ENCODE measurements around the gene MACO1. TPM values are rescaled to one million over a fixed set of nuclear protein-coding genes. Genes with fewer than 3 reads are reported as not detected.
A peak's percentile ranks its signal among the peaks of the same experiment; 100 is the strongest.

MACO1 gene
- total and polyA plus RNA-seq, 4 donors: 7.9 to 20.7 (median 13.6) TPM

GRCh38 chr1:25545767-25546166 is 115.1 kb downstream of the MACO1 start:
- 79 to 85% methylated on average over 3 of the region's 3 CpGs for WGBS, 2 donors
- H3K27ac ChIP-seq (ENCODE audit: low read depth in 1 of 2, low read length in 1 of 2): no peak overlapping the region
- H3K4me3 ChIP-seq: no peak overlapping the region
- peaks cover 5 to 29% (median 15%) of the 10 kb centered on the region in 5 donors for H3K4me1 ChIP-seq (ENCODE audit: control insufficient read depth in 5 of 5, insufficient read depth in 5 of 5, low read length in 5 of 5)
- H3K9ac ChIP-seq (ENCODE audit: insufficient read depth in 1 of 2, low read length in 2 of 2): no peak overlapping the region
- no peaks in the 10 kb centered on the region for H3K27me3 ChIP-seq (ENCODE audit: control insufficient read depth in 3 of 3, insufficient read depth in 3 of 3, low read length in 2 of 3)
- ATAC-seq (ENCODE audit: insufficient read depth, low FRiP score) (no peak), DNase-seq (no peak)
- H3K36me3 ChIP-seq (ENCODE audit: control insufficient read depth in 4 of 4, insufficient read depth in 4 of 4, low read length in 4 of 4): no peaks in the 10 kb centered on the region
- no peak for TF ChIP-seq CTCF (IDR thresholded peaks at IDR 0.05; ENCODE audit: control extremely low read depth, extremely low read depth)
- H3K9me3 ChIP-seq (ENCODE audit: control insufficient read depth in 4 of 4, insufficient read depth in 3 of 4, low read length in 3 of 4): no peaks in the 10 kb centered on the region

GRCh38 chr1:25546193-25546592 is 115.5 kb downstream of the MACO1 start:
- TF ChIP-seq CTCF (IDR thresholded peaks at IDR 0.05; ENCODE audit: control extremely low read depth, extremely low read depth): no peak

DNA sequence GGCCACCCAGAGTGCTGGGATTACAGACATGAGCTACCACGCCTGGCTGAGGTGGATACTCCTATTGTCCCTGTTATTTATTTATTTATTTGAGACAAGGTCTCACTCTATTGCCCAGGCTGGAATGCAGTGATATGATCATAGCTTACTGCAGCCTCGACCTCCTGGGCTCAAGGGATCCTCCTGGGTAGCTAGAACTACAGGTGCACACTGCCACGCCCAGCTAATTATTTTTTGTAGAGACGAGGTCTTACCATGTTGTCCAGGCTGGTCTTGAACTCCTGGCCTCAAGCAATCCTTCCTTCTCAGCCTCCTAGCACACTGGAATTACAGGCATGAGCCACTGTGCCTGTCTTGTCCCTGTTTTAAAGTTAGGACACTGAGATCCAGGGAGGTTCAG is 117.9 kb downstream of the MACO1 start:
- Histone ChIP-seq H3K9ac (ENCODE audit: insufficient read depth in 1 of 2, low read length in 2 of 2) (no peak overlapping the region), H3K27ac (ENCODE audit: low read depth in 1 of 2, low read length in 1 of 2) (peak overlapping the region in 1 of 2 donors; percentile 26)
- ATAC-seq (ENCODE audit: insufficient read depth, low FRiP score): no peak

More at GRCh38 chr1:25546193-25546592, 115.5 kb downstream of the MACO1 start:
- no peak for DNase-seq
- no peak overlapping the region for H3K9ac ChIP-seq (ENCODE audit: insufficient read depth in 1 of 2, low read length in 2 of 2)
- H3K4me3 ChIP-seq: no peak overlapping the region
- WGBS, 2 donors: 95 to 97% methylated on average over 1 of the region's 1 CpG
- no peaks in the 10 kb centered on the region for H3K9me3 ChIP-seq (ENCODE audit: control insufficient read depth in 4 of 4, insufficient read depth in 3 of 4, low read length in 3 of 4)
- H3K4me1 ChIP-seq (ENCODE audit: control insufficient read depth in 5 of 5, insufficient read depth in 5 of 5, low read length in 5 of 5): peaks cover 7 to 32% (median 19%) of the 10 kb centered on the region in 5 donors
- no peaks in the 10 kb centered on the region for H3K36me3 ChIP-seq (ENCODE audit: control insufficient read depth in 4 of 4, insufficient read depth in 4 of 4, low read length in 4 of 4)
- H3K27me3 ChIP-seq (ENCODE audit: control insufficient read depth in 3 of 3, insufficient read depth in 3 of 3, low read length in 2 of 3): no peaks in the 10 kb centered on the region
- ATAC-seq (ENCODE audit: insufficient read depth, low FRiP score): no peak
- no peak overlapping the region for H3K27ac ChIP-seq (ENCODE audit: low read depth in 1 of 2, low read length in 1 of 2)

More for the DNA sequence above, 117.9 kb downstream of the MACO1 start:
- H3K4me3 ChIP-seq: no peak overlapping the region
- H3K27me3 ChIP-seq (ENCODE audit: control insufficient read depth in 3 of 3, insufficient read depth in 3 of 3, low read length in 2 of 3): no peaks in the 10 kb centered on the region
- no peak for DNase-seq
- no peak for TF ChIP-seq CTCF (IDR thresholded peaks at IDR 0.05; ENCODE audit: control extremely low read depth, extremely low read depth)
- peaks cover 7 to 46% (median 25%) of the 10 kb centered on the region in 5 donors for H3K4me1 ChIP-seq (ENCODE audit: control insufficient read depth in 5 of 5, insufficient read depth in 5 of 5, low read length in 5 of 5)
- H3K9me3 ChIP-seq (ENCODE audit: control insufficient read depth in 4 of 4, insufficient read depth in 3 of 4, low read length in 3 of 4): no peaks in the 10 kb centered on the region
- H3K36me3 ChIP-seq (ENCODE audit: control insufficient read depth in 4 of 4, insufficient read depth in 4 of 4, low read length in 4 of 4): no peaks in the 10 kb centered on the region
- WGBS, 2 donors: 79 to 85% methylated on average over 4 of the region's 4 CpGs
